GM10266 (cell line): Measurements from ENCODE around the gene ASRGL1.

Experiments
- DNase-seq: peaks from one replicate; pipeline ENCODE4 v3.0.0; 2012; ENCODE audit errors: extremely low spot score
- CTCF ChIP-seq: IDR thresholded peaks from 2 replicates; pipeline ENCODE4 v1.5.1; 2012; ENCODE audit warnings: mild to moderate bottlenecking, low read depth; ENCODE audit not compliant: control insufficient read depth, insufficient read depth; ENCODE audit errors: missing control alignments

Gene ASRGL1

DNA sequence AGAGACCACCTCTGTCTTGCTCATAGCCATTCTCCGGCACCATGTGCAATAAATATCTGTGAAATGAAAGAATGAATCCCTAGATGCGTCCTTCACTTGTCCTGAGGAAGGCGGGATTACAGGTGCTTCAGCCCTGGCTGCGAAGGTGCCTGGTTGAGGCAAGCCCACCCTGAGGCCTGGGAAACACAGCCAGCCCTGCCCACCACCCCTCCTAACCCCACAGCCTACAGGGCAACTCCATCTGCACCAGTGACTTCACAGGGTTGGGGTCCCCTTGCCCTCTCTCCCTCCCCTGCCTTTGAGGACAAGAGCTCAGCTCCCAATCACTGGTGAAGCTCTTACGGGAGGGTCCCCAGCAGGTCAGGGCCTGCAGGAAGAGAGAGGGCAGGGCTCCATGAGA, 64.1 kb downstream of the ASRGL1 start:
- no peak for TF ChIP-seq CTCF
- DNase-seq, result no peak

DNA sequence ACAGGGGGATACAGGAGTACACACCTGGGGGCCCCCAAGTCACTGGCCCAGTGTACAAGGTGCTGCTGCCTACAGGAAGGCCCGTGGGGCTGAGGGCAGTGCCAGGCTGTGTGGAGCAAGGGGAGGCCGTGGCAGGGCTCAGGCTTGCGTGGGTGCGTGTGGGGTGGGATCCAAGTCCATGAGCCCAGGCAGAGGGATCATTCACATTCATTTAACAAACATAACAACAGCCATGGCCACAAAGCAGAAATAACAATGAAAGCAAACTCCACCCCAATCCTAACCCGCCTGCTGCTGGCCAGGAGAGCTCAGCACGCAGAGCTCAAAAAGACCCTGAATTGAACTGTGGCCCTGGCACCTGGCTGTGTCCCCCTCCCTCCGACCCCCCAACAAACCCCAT, 64.6 kb downstream of the ASRGL1 start:
- no peak for TF ChIP-seq CTCF
- DNase-seq, result no peak

DNA sequence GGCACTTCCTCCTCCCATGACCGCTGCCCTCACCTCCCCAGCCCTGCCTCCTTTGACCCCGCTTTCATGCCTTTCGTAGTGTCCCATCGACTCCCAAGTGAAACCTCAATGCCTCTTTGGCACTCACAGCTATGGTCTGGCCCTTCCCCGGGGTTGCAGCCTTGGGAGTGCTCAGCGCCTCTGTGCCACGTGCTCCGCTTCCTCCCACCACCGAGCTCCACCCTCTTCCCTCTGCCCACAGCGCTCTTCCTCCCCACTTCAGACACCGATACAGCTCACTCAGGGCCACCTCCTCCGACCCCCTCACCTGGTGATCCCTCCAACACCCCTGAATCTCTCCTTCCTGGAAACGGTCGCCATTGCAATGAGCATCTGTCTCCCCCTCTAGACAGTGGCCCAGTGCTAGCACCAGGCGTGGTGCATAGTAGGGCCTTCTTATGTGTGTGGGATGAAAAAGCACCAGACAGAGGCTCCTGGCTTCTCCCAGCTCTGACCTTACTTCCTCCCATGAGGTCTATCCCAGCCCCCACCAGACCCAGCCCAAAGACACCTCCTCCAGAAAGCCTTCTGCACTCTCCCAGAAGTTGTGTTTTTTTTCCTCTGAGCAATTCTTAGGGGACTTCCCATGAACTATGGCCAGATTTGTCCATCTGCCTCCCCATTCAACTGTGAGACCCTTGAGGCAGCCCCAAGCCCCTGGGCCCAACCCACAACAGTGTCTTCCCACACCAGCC, 65.1 kb downstream of the ASRGL1 start:
- DNase-seq, result no peak
- no peak for TF ChIP-seq CTCF

DNA sequence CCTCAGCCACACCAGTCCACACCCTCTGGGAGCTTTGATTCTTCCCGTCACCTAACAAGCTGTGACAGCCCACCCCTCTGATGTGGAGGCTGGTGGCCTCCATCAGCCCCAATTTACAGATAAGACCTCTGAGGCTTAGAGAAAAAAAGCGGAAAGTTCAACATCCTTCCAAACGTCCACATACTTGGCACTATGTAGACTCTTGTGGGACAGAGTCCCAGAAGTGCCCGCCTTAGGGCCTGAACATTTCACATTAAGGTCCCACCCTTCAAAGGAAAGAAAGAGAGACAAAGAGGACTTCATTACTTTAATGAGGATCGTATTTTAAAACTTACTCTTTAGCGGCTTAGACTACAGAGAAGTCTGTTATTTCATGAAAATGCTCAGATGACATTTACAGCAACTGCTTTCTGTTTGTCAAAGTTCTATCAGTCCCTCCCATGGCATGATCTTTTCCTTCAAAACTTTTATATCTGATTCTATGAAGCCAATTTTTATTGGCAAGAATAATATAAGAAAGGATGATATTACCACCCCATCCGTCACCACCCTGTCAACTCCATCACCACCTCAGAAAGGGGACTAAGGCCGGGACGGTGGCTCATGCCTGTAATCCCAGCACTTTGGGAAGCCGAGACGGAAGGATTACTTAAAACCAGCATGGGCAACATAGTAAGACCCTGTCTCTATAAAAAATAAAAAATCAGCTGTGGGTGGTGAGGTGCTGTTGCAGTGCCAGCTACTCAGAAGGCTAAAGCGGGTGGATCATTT, 65.9 kb downstream of the ASRGL1 start:
- DNase-seq, result no peak
- TF ChIP-seq CTCF, result no peak

DNA sequence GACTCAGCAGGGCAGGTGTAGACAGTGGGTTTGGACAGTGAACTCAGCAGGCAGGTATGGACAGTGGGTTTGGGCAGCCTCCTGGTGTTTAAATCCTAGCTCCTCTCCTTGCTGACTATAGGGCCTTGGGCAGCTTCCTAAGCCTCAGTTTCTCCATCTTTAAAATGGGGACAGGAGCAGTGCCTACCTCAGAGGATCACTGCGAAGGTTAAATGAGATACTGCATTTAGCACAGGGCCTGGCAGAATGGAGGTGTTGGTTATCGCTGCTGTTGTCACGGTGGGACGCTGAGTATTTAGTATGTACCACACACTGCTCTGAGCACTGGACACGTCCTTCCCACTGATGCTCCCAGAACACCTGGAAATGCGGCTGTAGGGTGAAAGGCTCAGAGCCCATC, 67.2 kb downstream of the ASRGL1 start:
- TF ChIP-seq CTCF, result no peak
- no peak for DNase-seq

GRCh38 chr11:62404901-62405300, 67.7 kb downstream of the ASRGL1 start:
- no peak for TF ChIP-seq CTCF
- no peak for DNase-seq

DNA sequence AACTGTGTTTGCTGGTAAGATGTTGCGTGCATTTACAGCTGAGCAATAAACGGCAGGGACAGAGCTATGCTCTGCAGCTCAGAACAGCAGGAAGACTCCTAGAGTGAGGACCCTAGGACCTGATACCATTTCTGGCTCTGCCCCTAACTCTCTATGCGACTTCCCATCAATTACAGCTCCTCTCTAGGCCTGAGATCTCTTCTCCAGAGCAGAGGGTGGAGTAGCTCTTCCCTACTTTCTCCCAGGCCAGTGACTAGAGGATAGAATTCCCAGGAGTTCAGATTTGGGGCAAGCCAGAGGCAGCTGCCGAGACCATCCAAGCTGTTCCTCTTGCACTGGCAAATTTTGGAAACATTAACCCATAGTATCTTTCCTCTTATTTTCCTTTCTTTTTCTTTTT, 68.8 kb downstream of the ASRGL1 start:
- no peak for TF ChIP-seq CTCF
- no peak for DNase-seq
